ENCODE measurements around the gene CTNND2.

CTNND2 gene

GRCh38 chr5:10987925-10988504 is 916.2 kb downstream of the CTNND2 start:
- no peak for DNase-seq (ENCODE audit: low read depth in 2 of 2)

- no peak for DNase-seq (ENCODE audit: low read depth in 2 of 2)
Observed at GRCh38 chr5:10987276-10987924, 916.8 kb downstream of the CTNND2 start.

- DNase-seq (ENCODE audit: low read depth in 2 of 2): no peak
Observed at GRCh38 chr5:10985721-10986110, 918.5 kb downstream of the CTNND2 start.

GRCh38 chr5:10985091-10985720 is 919.0 kb downstream of the CTNND2 start:
- DNase-seq (ENCODE audit: low read depth in 2 of 2): no peak

- no peak for DNase-seq (ENCODE audit: low read depth in 2 of 2)
Observed at GRCh38 chr5:10984021-10984715, 920.1 kb downstream of the CTNND2 start.

- DNase-seq (ENCODE audit: low read depth in 2 of 2): no peak
Observed at GRCh38 chr5:10982626-10983025, 921.6 kb downstream of the CTNND2 start.

GRCh38 chr5:10981932-10982331 is 922.3 kb downstream of the CTNND2 start:
- no peak for DNase-seq (ENCODE audit: low read depth in 2 of 2)

- no peak for DNase-seq (ENCODE audit: low read depth in 2 of 2)
Observed at GRCh38 chr5:10977011-10977410, 927.2 kb downstream of the CTNND2 start.

- DNase-seq (ENCODE audit: low read depth in 2 of 2): no peak
Observed at GRCh38 chr5:10975945-10976344, 928.3 kb downstream of the CTNND2 start.

- no peak for DNase-seq (ENCODE audit: low read depth in 2 of 2)
Observed at GRCh38 chr5:10974850-10975249, 929.4 kb downstream of the CTNND2 start.

GRCh38 chr5:10973316-10973715 is 930.9 kb downstream of the CTNND2 start:
- DNase-seq (ENCODE audit: low read depth in 2 of 2): no peak

- DNase-seq (ENCODE audit: low read depth in 2 of 2): no peak
Observed at GRCh38 chr5:10969684-10970180, 934.5 kb downstream of the CTNND2 start.

GRCh38 chr5:10964806-10965205 is 939.4 kb downstream of the CTNND2 start:
- DNase-seq (ENCODE audit: low read depth in 2 of 2): no peak

GRCh38 chr5:10958728-10959127 is 945.5 kb downstream of the CTNND2 start:
- DNase-seq (ENCODE audit: low read depth in 2 of 2): no peak

- no peak for DNase-seq (ENCODE audit: low read depth in 2 of 2)
Observed at GRCh38 chr5:10949856-10950630, 954.2 kb downstream of the CTNND2 start.

GRCh38 chr5:10946050-10946449 is 958.2 kb downstream of the CTNND2 start:
- DNase-seq (ENCODE audit: low read depth in 2 of 2): no peak

- DNase-seq (ENCODE audit: low read depth in 2 of 2): no peak
Observed at GRCh38 chr5:10941900-10942299, 962.3 kb downstream of the CTNND2 start.

GRCh38 chr5:10936081-10936855 is 968.0 kb downstream of the CTNND2 start:
- DNase-seq (ENCODE audit: low read depth in 2 of 2): no peak

- no peak for DNase-seq (ENCODE audit: low read depth in 2 of 2)
Observed at GRCh38 chr5:10935536-10935935, 968.7 kb downstream of the CTNND2 start.

- no peak for DNase-seq (ENCODE audit: low read depth in 2 of 2)
Observed at GRCh38 chr5:10934783-10935355, 969.4 kb downstream of the CTNND2 start.

- no peak for DNase-seq (ENCODE audit: low read depth in 2 of 2)
Observed at GRCh38 chr5:10933121-10933520, 971.1 kb downstream of the CTNND2 start.

All from fibroblast of skin of left quadriceps (primary cell).